ENCODE results near the gene KIF3B.

- TF ChIP-seq ZNF569 (CRISPR knock-in tag; IDR thresholded peaks at IDR 0.05; ENCODE audit: borderline replicate concordance) (no peak), ZNF782 (CRISPR knock-in tag; IDR thresholded peaks at IDR 0.05; ENCODE audit: borderline replicate concordance) (no peak), USF2 (IDR thresholded peaks at IDR 0.05; ENCODE audit: low read depth, low read length) (no peak), USF2 (CRISPR knock-in tag; IDR thresholded peaks at IDR 0.05; ENCODE audit: borderline replicate concordance) (no peak), CREB1 (IDR thresholded peaks at IDR 0.05) (no peak), CREB1 (CRISPR knock-in tag; IDR thresholded peaks at IDR 0.05) (no peak), NCOR1 (IDR thresholded peaks at IDR 0.05; ENCODE audit: borderline replicate concordance, low read length) (no peak), MXI1 (IDR thresholded peaks at IDR 0.05; ENCODE audit: borderline replicate concordance, low read depth, low read length) (no peak), CTCF (CRISPR knock-in tag; IDR thresholded peaks at IDR 0.05) (no peak), ZNF282 (IDR thresholded peaks at IDR 0.05; ENCODE audit: partially characterized antibody) (no peak), ZBTB25 (CRISPR knock-in tag; IDR thresholded peaks at IDR 0.05) (no peak), TEF (CRISPR knock-in tag; IDR thresholded peaks at IDR 0.05) (no peak), ZMAT3 (CRISPR knock-in tag; conservative IDR thresholded peaks at IDR 0.05) (no peak), TCF12 (IDR thresholded peaks at IDR 0.05) (no peak), TCF12 (CRISPR knock-in tag; IDR thresholded peaks at IDR 0.05) (no peak), EP300 (IDR thresholded peaks at IDR 0.05; ENCODE audit: low read depth in 2 of 2, low read length in 2 of 2) (no peak), EP300 (CRISPR knock-in tag; IDR thresholded peaks at IDR 0.05; ENCODE audit: borderline replicate concordance) (no peak)
These were observed 101.0 kb downstream of the KIF3B start for GRCh38 chr20:32378461-32378860.
